Stimulated activated CD8-positive, alpha-beta memory T cell treated with anti-CD3 and anti-CD28 coated beads, Interleukin-4, amount 100 ng/mL, for 4 hours (primary cell): ENCODE measurements around the gene RASGRP1.

Experiments used
- DNase-seq, 2 donors: peaks; one replicate each; pipeline ENCODE4 v3.0.0-alpha.2; 2020; ENCODE audit warnings: low read depth in 2 of 2, low spot score in 1 of 2

The RASGRP1 gene

GRCh38 chr15:38508647-38509046 lies 56.0 kb downstream of the RASGRP1 start:
- DNase-seq = no peak

GRCh38 chr15:38507570-38507969 lies 57.0 kb downstream of the RASGRP1 start:
- DNase-seq = no peak

- no peak for DNase-seq
Measured at GRCh38 chr15:38506997-38507396, 57.6 kb downstream of the RASGRP1 start.

- no peak for DNase-seq
Measured at GRCh38 chr15:38504680-38505467, 59.7 kb downstream of the RASGRP1 start.

GRCh38 chr15:38503496-38503895 lies 61.1 kb downstream of the RASGRP1 start:
- no peak for DNase-seq

- no peak for DNase-seq
Measured at GRCh38 chr15:38499651-38500050, 65.0 kb downstream of the RASGRP1 start.

GRCh38 chr15:38496151-38496550 lies 68.5 kb downstream of the RASGRP1 start:
- DNase-seq = no peak

- no peak for DNase-seq
Measured at GRCh38 chr15:38490242-38490922, 74.2 kb downstream of the RASGRP1 start.

- no peak for DNase-seq
Measured at GRCh38 chr15:38487378-38487777, 77.2 kb downstream of the RASGRP1 start.

- DNase-seq = no peak
Measured at GRCh38 chr15:38486936-38487335, 77.7 kb downstream of the RASGRP1 start.

GRCh38 chr15:38482572-38482971 lies 82.0 kb downstream of the RASGRP1 start:
- DNase-seq = no peak

- DNase-seq = no peak
Measured at GRCh38 chr15:38481761-38482160, 82.9 kb downstream of the RASGRP1 start.

GRCh38 chr15:38481113-38481512 lies 83.5 kb downstream of the RASGRP1 start:
- DNase-seq = no peak

GRCh38 chr15:38479756-38480155 lies 84.9 kb downstream of the RASGRP1 start:
- DNase-seq = no peak

- DNase-seq = no peak
Measured at GRCh38 chr15:38479266-38479665, 85.3 kb downstream of the RASGRP1 start.

GRCh38 chr15:38477637-38478036 lies 87.0 kb downstream of the RASGRP1 start:
- DNase-seq = no peak

- no peak for DNase-seq
Measured at GRCh38 chr15:38476120-38476519, 88.5 kb downstream of the RASGRP1 start.

GRCh38 chr15:38475361-38475760 lies 89.3 kb downstream of the RASGRP1 start:
- DNase-seq = no peak

GRCh38 chr15:38474155-38474757 lies 90.4 kb downstream of the RASGRP1 start:
- no peak for DNase-seq

GRCh38 chr15:38471974-38472373 lies 92.6 kb downstream of the RASGRP1 start:
- DNase-seq = no peak

GRCh38 chr15:38470816-38471215 lies 93.8 kb downstream of the RASGRP1 start:
- DNase-seq = no peak

GRCh38 chr15:38464675-38465074 lies 99.9 kb downstream of the RASGRP1 start:
- DNase-seq = no peak
